CD14-positive monocyte (primary cell): ENCODE data around the gene PANK4. TPM values are rescaled to one million over a fixed set of nuclear protein-coding genes. Genes with fewer than 3 reads are reported as not detected.

Experiments
- DNase-seq, 3 donors: peaks; one replicate each; pipeline ENCODE4 v3.0.0-alpha.2; 2011 to 2022
- H2AFZ ChIP-seq: 2 replicates; pipeline ENCODE4 v1.6.0; 2012; ENCODE audit warnings: mild to moderate bottlenecking, low read depth, low read length, inconsistent platforms; ENCODE audit not compliant: insufficient read depth, poor library complexity, severe bottlenecking
- H3K27ac ChIP-seq, 2 donors: 1 replicate in 1 of 2; 2 replicates in 1 of 2; pipeline ENCODE4 v1.5.1; 2012 to 2013; ENCODE audit warnings: low read length in 2 of 2, control low read depth in 1 of 2, inconsistent platforms in 1 of 2, low read depth in 1 of 2, mild to moderate bottlenecking in 1 of 2
- H3K27me3 ChIP-seq, 2 donors: one replicate each; pipeline versions ENCODE4 v1.6.0 to v1.6.1; 2011 to 2013; ENCODE audit warnings: low read length in 2 of 2; ENCODE audit not compliant: control insufficient read depth in 2 of 2, insufficient read depth in 2 of 2
- H3K36me3 ChIP-seq, 2 donors: replicated peaks in 1 of 2; 1 replicate in 1 of 2; 2 replicates in 1 of 2; pipeline versions ENCODE4 v1.5.1 to v1.6.1; 2012 to 2013; ENCODE audit warnings: low read length in 2 of 2, control low read depth in 1 of 2, inconsistent platforms in 1 of 2, mild to moderate bottlenecking in 1 of 2; ENCODE audit not compliant: insufficient read depth in 2 of 2, control insufficient read depth in 1 of 2
- H3K4me1 ChIP-seq, 2 donors: 1 replicate in 1 of 2; 2 replicates in 1 of 2; pipeline versions ENCODE4 v1.5.1 to v1.6.1; 2012 to 2013; ENCODE audit warnings: low read length in 2 of 2, control low read depth in 1 of 2, inconsistent platforms in 1 of 2, mild to moderate bottlenecking in 1 of 2, moderate library complexity in 1 of 2; ENCODE audit not compliant: insufficient read depth in 2 of 2, control insufficient read depth in 1 of 2
- H3K4me2 ChIP-seq: replicated peaks from 2 replicates; pipeline ENCODE3; 2012; ENCODE audit warnings: low read length, moderate library complexity, mild to moderate bottlenecking; ENCODE audit not compliant: poor library complexity, severe bottlenecking; ENCODE audit errors: extremely low read depth
- H3K4me3 ChIP-seq, 3 experiments: fragments of 200-600 bp in 1 of 3; sonication (generic) in 1 of 3; replicated peaks in 1 of 3; 1 replicate in 2 of 3; 2 replicates in 1 of 3; pipeline ENCODE4 v1.5.1; 2011 to 2013; ENCODE audit warnings: low read length in 3 of 3, mild to moderate bottlenecking in 3 of 3, control low read depth in 2 of 3, low read depth in 2 of 3, inconsistent platforms in 1 of 3, moderate library complexity in 1 of 3
- H3K79me2 ChIP-seq: 2 replicates; pipeline ENCODE4 v1.6.0; 2012; ENCODE audit warnings: mild to moderate bottlenecking, control low read depth, inconsistent platforms, low read length, moderate library complexity; ENCODE audit not compliant: insufficient read depth
- H3K9ac ChIP-seq: 2 replicates; pipeline ENCODE4 v1.6.0; 2017; ENCODE audit warnings: low read length, mild to moderate bottlenecking; ENCODE audit not compliant: insufficient read depth, poor library complexity, severe bottlenecking
- H3K9me3 ChIP-seq, 2 donors: replicated peaks in 1 of 2; 1 replicate in 1 of 2; 2 replicates in 1 of 2; pipeline versions ENCODE4 v1.5.1 to v1.6.1; 2012 to 2013; ENCODE audit warnings: low read length in 2 of 2, control low read depth in 1 of 2; ENCODE audit not compliant: control insufficient read depth in 1 of 2, insufficient read depth in 1 of 2
- H4K20me1 ChIP-seq: 2 replicates; pipeline ENCODE4 v1.6.0; 2012; ENCODE audit warnings: mild to moderate bottlenecking, low read length, control low read depth, moderate library complexity; ENCODE audit not compliant: insufficient read depth
- H3K27ac Mint-ChIP-seq, 7 donors: one replicate each; pipeline ENCODE4 v1.8.0; 2020; ENCODE audit warnings: mild to moderate bottlenecking in 7 of 7, mixed read lengths in 7 of 7, moderate library complexity in 6 of 7, inconsistent platforms in 2 of 7
- H3K27me3 Mint-ChIP-seq, 3 donors: one replicate each; pipeline ENCODE4 v1.8.0; 2021 to 2022; ENCODE audit warnings: low read depth in 3 of 3, mild to moderate bottlenecking in 3 of 3, mixed read lengths in 3 of 3, moderate library complexity in 3 of 3, inconsistent platforms in 1 of 3
- H3K36me3 Mint-ChIP-seq, 2 donors: one replicate each; pipeline ENCODE4 v1.8.0; 2020; ENCODE audit warnings: mixed read lengths in 2 of 2, inconsistent platforms in 1 of 2, mild to moderate bottlenecking in 1 of 2
- H3K4me1 Mint-ChIP-seq: one replicate; pipeline ENCODE4 v1.8.0; 2020; ENCODE audit warnings: mild to moderate bottlenecking, mixed read lengths
- H3K4me3 Mint-ChIP-seq, 2 donors: one replicate each; pipeline ENCODE4 v1.8.0; 2020; ENCODE audit warnings: mild to moderate bottlenecking in 2 of 2, mixed read lengths in 2 of 2, moderate library complexity in 1 of 2
- H3K9me3 Mint-ChIP-seq, 7 donors: one replicate each; pipeline ENCODE4 v1.8.0; 2020 to 2022; ENCODE audit warnings: mixed read lengths in 7 of 7, mild to moderate bottlenecking in 6 of 7, moderate library complexity in 6 of 7, inconsistent platforms in 2 of 7
- WGBS: methylation state at CpG from one replicate; pipeline ENCODE4 v1.1.5; 2013; ENCODE audit warnings: missing lambda C conversion rate; ENCODE audit not compliant: insufficient coverage; 5-methylcytosine and 5-hydroxymethylcytosine counted together
- intact Hi-C, 2 donors: fragments of 100-400 bp; cut with micrococcal nuclease; formaldehyde crosslinking; loops; one replicate each; pipeline versions ENCODE4 v1.15.0 to v1.15.1; 2023
- polyA plus RNA-seq, 3 donors: library from polyadenylated mRNA; depleted of rRNA in 1 of 3; unstranded in 2 of 3; stranded (reverse) in 1 of 3; fragments of 300-500 nt in 2 of 3; fragments of >200 nt in 1 of 3; fragmentation: Illumina TruSeq in 2 of 3; gene quantifications; 1 replicate in 2 of 3; 2 replicates in 1 of 3; pipeline ENCODE4 v1.2.3, GENCODE V29; 2012 to 2021
- TF ChIP-seq, protein P1 (sequence below): fragments of 200-600 bp; IDR thresholded peaks from one replicate; pipeline ENCODE4 v1.8.0; 2022; ENCODE audit warnings: antibody characterized with exemption, mild to moderate bottlenecking

The PANK4 gene
- polyA plus RNA-seq, 3 donors = 11.9 to 30.2 (median 13.7) TPM

DNA sequence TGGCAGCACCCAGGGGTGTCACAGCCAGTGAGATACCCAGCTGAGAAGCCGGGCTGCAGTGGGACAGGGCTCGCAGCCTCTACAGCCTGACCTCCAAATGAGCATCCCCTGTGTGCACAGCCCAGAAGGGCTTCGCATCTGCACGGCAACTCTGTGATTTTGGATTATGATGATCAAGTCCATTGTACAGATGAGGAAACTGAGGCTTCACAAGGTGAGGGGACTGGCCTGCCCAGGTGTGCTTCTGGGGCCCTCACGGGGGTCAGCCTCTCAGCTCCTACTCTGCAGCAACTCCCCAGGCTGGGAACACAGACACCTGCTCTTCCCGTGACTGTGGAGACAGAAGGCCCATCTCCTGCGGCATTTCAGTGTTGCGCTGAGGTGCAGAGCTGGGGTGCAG lies 12.5 kb upstream of the PANK4 start:
- Histone ChIP-seq H4K20me1 (no peaks in the 10 kb centered on the region), H2AFZ (no peak overlapping the region), H3K4me3 (no peak overlapping the region), H3K9me3 (no peaks in the 10 kb centered on the region), H3K9ac (no peak overlapping the region), H3K27ac (no peak overlapping the region), H3K79me2 (no peaks in the 10 kb centered on the region), H3K4me1 (no peaks in the 10 kb centered on the region), H3K36me3 (no peaks in the 10 kb centered on the region), H3K4me2 (no peak overlapping the region), H3K27me3 (peaks cover 3 to 39% of the 10 kb centered on the region in 2 donors)
- peaks cover 2% of the 10 kb centered on the region for H3K4me1 Mint-ChIP-seq
- TF ChIP-seq, protein P1, sequence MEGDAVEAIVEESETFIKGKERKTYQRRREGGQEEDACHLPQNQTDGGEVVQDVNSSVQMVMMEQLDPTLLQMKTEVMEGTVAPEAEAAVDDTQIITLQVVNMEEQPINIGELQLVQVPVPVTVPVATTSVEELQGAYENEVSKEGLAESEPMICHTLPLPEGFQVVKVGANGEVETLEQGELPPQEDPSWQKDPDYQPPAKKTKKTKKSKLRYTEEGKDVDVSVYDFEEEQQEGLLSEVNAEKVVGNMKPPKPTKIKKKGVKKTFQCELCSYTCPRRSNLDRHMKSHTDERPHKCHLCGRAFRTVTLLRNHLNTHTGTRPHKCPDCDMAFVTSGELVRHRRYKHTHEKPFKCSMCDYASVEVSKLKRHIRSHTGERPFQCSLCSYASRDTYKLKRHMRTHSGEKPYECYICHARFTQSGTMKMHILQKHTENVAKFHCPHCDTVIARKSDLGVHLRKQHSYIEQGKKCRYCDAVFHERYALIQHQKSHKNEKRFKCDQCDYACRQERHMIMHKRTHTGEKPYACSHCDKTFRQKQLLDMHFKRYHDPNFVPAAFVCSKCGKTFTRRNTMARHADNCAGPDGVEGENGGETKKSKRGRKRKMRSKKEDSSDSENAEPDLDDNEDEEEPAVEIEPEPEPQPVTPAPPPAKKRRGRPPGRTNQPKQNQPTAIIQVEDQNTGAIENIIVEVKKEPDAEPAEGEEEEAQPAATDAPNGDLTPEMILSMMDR = no peak
- DNase-seq = no peak
- peaks cover 22 to 75% (median 34%) of the 10 kb centered on the region in 3 donors for H3K27me3 Mint-ChIP-seq
- no peaks in the 10 kb centered on the region for H3K9me3 Mint-ChIP-seq
- no peaks in the 10 kb centered on the region for H3K36me3 Mint-ChIP-seq
- WGBS = 85% methylated on average over 8 of the region's 8 CpGs
- H3K4me3 Mint-ChIP-seq = no peak overlapping the region
- intact Hi-C loops = no loop called here
- H3K27ac Mint-ChIP-seq = no peak overlapping the region

DNA sequence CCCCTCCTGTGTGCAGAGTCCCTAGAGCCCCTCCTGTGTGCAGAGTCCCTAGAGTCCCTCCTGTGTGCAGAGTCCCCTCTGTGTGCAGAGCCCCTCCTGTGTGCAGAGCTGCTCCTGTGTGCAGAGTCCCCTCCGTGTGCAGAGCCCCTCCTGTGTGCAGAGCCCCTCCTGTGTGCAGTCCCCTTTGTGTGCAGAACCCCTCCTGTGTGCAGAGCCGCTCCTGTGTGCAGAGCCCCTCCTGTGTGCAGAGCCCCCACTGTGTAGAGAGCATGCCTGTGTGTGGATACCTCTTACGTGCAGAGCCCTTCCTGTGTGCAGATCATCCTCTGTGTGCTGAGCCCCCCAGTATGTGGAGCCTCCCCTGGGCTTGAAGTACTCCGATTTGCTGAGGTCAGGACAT lies 12.0 kb upstream of the PANK4 start:
- 83% methylated on average over 3 of the region's 4 CpGs for WGBS
- no peaks in the 10 kb centered on the region for H3K79me2 ChIP-seq
- H3K4me1 Mint-ChIP-seq = peaks cover 2% of the 10 kb centered on the region
- TF ChIP-seq, protein P1 = no peak
- H3K27me3 Mint-ChIP-seq = peaks cover 25 to 74% (median 36%) of the 10 kb centered on the region in 3 donors
- intact Hi-C loops = no loop called here
- no peak overlapping the region for H3K9ac ChIP-seq
- H3K27ac Mint-ChIP-seq = no peak overlapping the region
- no peak overlapping the region for H2AFZ ChIP-seq
- H3K36me3 Mint-ChIP-seq = no peaks in the 10 kb centered on the region
- no peak overlapping the region for H3K4me3 ChIP-seq
- H3K4me3 Mint-ChIP-seq = no peak overlapping the region
- no peaks in the 10 kb centered on the region for H3K4me1 ChIP-seq
- H3K9me3 ChIP-seq = no peaks in the 10 kb centered on the region
- no peak for DNase-seq
- peaks cover 3 to 40% of the 10 kb centered on the region in 2 donors for H3K27me3 ChIP-seq
- H3K9me3 Mint-ChIP-seq = no peaks in the 10 kb centered on the region
- no peaks in the 10 kb centered on the region for H4K20me1 ChIP-seq
- H3K4me2 ChIP-seq = no peak overlapping the region
- H3K27ac ChIP-seq = no peak overlapping the region
- no peaks in the 10 kb centered on the region for H3K36me3 ChIP-seq
